HuH-7 (cell line): Measurements from ENCODE around the gene CATSPERE.
"Not testable (repeated sequence)": the region's sequence is repeated elsewhere in the genome, so short reads cannot be mapped to it uniquely, and the experiment has no call there.

Experiments
- DNase-seq: peaks from one replicate; pipeline ENCODE4 v3.0.0; 2011; ENCODE audit warnings: low spot score

CATSPERE gene

GRCh38 chr1:244449936-244450508, 11.1 kb upstream of the CATSPERE start:
- no peak for DNase-seq

- DNase-seq = peak; percentile 42
Observed at GRCh38 chr1:244450597-244451538, 10.2 kb upstream of the CATSPERE start.

DNA sequence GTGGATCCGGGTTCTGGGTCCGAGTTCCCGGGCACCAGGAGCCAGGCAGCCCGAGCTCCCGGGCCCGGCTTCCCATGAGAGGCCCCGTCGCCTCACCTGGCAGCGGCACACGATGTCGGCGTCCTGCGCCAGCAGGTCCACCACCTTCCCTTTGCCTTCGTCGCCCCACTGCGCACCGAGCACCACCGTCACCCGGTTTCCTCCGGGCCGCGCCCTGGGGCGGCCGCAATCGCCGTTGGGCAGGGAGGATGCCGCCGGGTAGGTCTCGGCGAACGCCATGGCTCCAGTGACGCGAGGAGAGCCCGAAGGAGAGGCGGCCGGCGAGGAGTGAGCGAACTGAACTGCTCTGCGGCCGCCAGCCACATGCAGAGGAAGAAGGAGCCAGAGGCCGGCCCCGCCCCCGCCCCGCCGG, 9.5 kb upstream of the CATSPERE start, which contains the start of gene ADSS2:
ADSS2 (minus strand) TSS at position 371 of the 412 bp plus-strand sequence; CDS start at position 279, 92 bp downstream.
- no peak for DNase-seq

GRCh38 chr1:244451951-244452795, 8.9 kb upstream of the CATSPERE start:
- peak; percentile 92 for DNase-seq

DNA sequence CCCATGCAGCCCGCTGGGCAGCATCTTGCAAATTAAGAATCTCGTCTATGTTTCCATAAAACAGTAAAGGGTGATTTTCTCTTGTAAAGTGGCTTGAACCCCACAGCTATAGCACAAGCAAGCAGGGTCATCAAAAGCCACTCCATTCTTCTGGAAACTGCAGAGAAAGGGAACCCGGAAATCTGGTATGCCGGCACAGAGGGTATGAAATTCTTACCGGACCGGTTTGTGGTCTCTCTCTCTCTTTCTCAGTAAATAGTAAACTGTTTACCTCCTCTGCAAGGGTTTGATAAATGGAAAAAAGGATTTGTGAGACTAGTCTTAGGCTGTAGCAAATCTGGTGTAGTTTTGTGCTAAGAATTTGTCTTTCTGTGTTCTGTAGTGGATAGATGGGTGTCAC, 6.7 kb upstream of the CATSPERE start:
- DNase-seq = no peak

DNA sequence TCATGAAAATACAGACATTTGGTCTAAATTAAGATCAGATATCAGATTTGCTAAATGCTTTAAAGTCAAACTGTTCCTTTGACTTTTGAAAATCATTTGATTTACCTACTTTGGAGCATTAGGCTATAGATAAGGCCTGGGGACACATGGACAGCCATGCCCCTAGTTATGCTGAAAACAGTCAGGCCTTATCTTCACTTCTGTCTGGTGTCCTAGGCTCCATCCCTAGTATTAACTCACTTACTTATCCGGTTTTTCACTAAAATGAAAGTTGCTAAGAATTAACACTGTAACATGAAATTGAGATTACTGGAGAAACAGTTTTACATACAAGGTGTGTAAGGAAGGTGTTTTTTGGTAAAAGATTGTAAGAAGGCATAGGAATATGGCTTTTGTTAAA, 4.5 kb upstream of the CATSPERE start:
- no peak for DNase-seq

GRCh38 chr1:244458781-244459180, 2.3 kb upstream of the CATSPERE start:
- DNase-seq = no peak

- DNase-seq = no peak
Observed at GRCh38 chr1:244460197-244460596, 876 bp upstream of the CATSPERE start.

DNA sequence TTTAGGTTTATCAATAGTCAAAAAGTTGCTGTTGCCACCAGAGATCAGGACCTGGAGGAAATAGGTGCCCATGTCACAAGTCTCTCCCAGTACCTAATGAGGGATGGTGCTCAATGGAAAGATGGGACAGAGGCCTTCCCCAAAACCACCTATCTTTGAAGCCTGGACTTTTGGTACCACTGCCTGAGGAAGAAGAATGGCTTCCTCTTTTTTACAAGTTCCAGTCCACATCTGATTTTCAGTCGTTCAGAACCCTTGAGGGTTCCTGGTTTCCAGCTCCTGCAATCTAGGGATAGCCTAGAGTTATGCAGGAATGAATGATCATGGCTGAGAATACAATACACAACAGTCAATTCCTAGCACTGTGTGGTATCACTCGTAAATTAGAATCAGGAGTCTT, 5.7 kb downstream of the CATSPERE start:
- no peak for DNase-seq

GRCh38 chr1:244473059-244473605, 12.1 kb downstream of the CATSPERE start:
- no peak for DNase-seq

GRCh38 chr1:244484971-244485370, 23.9 kb downstream of the CATSPERE start:
- DNase-seq = not testable (repeated sequence)

DNA sequence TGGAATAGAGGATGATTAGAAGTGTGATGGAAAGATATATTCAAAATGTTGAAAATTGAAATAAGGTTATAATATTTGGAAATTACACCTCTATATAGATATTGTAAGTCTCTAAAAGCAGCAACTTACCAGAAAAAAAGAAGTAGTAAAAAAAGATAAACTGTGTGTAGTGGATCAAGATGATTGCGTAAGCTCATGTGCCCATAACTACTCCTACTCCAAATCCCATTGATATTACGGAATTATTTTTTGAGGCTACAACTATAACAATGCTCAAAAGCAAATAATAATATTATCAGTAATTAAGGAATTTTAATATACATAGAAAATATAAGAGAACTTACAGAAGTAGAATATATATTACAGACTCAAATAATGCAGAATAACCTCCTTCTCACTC, 33.6 kb downstream of the CATSPERE start:
- no peak for DNase-seq

GRCh38 chr1:244496186-244496585, 35.1 kb downstream of the CATSPERE start:
- DNase-seq = no peak

DNA sequence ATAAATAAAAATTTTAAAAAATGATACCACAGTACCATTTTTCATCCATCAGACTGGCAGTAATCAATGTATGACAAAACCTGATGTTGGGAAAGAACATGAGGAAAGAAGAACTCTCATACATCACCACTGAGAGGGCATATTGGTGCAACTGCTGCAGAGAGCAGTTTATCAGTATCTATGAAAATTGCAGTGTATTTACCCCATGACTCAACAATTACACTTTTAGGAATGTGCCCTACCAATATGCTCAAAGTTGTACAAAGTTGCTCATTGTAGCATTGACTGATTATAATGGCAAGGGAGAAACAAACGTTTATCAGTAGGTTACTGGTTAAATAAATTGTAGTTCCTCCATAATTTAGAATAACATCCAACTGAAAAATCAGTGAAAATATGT, 36.7 kb downstream of the CATSPERE start:
- no peak for DNase-seq

DNA sequence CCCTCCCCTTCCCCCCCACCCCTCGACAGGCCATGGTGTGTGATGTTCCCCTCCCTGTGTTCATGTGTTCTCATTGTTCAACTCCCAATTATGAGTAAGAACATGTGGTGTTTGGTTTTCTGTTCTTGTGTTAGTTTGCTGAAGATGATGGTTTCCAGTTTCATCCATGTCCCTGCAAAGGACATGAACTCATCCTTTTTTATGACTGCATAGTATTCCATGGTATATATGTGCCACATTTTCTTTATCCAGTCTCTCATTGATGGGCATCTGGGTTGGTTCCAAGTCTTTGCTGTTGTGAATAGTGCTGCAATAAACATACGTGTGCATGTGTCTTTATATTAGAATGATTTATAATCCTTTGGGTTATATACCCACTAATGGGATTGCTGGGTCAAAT, 38.4 kb downstream of the CATSPERE start:
- not testable (repeated sequence) for DNase-seq

DNA sequence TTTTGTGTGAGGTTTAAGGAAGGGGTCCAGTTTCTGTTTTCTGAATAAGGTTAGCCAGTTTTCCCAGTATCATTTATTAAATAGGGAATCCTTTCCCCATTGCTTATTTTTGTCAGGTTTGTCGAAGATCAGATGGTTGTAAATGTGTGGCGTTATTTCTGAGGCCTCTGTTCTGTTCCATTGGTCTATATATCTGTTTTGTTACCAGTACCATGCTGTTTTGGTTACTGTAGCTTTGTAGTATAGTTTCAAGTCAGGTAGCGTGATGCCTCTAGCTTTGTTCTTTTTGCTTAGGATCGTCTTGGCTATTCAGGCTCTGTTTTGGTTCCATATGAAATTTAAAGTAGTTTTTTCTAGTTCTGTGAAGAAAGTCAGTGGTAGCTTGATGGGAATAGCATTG, 39.4 kb downstream of the CATSPERE start:
- not testable (repeated sequence) for DNase-seq

GRCh38 chr1:244502630-244503029, 41.6 kb downstream of the CATSPERE start:
- no peak for DNase-seq

- no peak for DNase-seq
Observed at GRCh38 chr1:244513493-244513892, 52.4 kb downstream of the CATSPERE start.

DNA sequence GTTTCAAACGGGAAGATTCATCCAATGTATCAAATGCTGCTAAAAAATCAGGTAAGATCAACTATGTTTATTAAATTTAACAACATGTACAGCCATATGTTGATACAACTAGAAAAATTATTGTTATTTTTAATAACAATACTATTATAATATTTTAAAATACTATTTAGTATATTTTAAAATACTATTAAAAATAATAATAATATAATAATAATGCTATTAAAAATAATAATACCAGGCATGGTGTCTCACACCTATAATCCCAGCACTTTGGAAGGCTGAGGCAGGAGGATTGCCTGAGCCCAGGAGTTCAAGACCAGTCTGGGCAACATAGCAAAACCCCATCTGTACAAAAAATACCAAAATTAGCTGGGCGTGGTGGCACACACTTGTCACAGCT, 54.6 kb downstream of the CATSPERE start:
- no peak for DNase-seq

GRCh38 chr1:244536316-244536715, 75.2 kb downstream of the CATSPERE start:
- DNase-seq = no peak

GRCh38 chr1:244545511-244545910, 84.4 kb downstream of the CATSPERE start:
- DNase-seq = no peak

DNA sequence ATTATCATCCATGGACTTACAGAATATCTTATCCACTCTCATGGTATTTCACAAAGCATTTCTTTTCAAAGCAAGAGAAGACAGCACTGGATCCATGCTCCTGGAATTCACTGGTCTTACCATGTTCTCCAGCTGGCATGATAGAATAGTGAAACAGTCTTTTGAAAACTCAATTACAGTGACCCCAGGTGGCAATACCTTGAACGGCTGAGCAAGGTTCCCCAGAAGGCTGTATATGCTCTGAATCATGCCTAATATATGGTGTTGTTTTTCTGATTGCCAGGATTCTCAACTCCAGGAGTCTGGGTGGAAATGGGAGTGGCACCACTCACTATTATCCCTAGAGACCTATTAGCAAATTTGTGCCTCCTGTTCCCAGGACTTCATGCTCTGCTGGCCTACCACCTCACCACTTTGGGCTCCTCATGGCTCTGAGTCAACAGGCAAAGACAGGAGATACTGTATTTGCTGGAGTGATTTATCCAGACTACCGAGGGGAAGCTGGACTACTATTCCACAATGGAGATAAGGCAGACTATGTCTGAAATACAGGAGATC, 87.6 kb downstream of the CATSPERE start:
- DNase-seq = no peak
